Ishikawa (cell line): ENCODE measurements around the gene KRT82.

Experiments used
- CEBPB ChIP-seq: IDR thresholded peaks from 2 replicates; pipeline ENCODE4 v1.6.1; 2012
- CREB1 ChIP-seq: IDR thresholded peaks from 2 replicates; pipeline ENCODE4 v1.6.1; 2012; ENCODE audit warnings: low read depth
- EP300 ChIP-seq: IDR thresholded peaks from 2 replicates; pipeline ENCODE4 v1.6.1; 2012; ENCODE audit warnings: borderline replicate concordance
- ZBTB7A ChIP-seq: IDR thresholded peaks from 2 replicates; pipeline ENCODE4 v1.6.1; 2012; ENCODE audit warnings: low read depth
- TF ChIP-seq, protein P1 (sequence below): IDR thresholded peaks from 2 replicates; pipeline ENCODE4 v1.6.1; 2012; ENCODE audit warnings: low read depth, mild to moderate bottlenecking

DNA sequence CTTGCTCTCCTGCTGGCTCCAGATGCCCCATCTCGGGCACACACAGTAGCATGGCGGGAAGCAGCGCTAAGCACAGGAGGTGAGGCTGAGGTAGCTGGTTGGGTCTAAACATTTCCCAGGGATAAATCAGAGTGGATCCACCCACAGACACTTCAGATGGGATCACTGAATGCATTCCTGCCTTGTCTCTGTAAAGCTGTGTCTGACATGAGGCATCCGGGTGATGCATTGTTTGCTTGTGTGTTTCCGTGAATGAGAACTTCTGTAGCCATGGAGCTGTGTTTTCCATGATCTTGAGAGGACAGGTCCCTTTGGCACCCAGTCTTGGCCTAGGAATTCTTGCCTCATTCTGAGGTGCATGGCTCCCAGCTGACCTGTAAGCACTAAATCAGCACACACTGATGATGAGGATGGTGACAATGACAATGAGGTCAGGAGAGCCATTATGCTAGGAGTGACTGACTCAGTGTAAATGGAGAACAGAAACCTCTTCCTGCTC is 34.7 kb upstream of the KRT82 start:
- TF ChIP-seq CEBPB, result no peak
- TF ChIP-seq CREB1, result no peak
- TF ChIP-seq, protein P1, sequence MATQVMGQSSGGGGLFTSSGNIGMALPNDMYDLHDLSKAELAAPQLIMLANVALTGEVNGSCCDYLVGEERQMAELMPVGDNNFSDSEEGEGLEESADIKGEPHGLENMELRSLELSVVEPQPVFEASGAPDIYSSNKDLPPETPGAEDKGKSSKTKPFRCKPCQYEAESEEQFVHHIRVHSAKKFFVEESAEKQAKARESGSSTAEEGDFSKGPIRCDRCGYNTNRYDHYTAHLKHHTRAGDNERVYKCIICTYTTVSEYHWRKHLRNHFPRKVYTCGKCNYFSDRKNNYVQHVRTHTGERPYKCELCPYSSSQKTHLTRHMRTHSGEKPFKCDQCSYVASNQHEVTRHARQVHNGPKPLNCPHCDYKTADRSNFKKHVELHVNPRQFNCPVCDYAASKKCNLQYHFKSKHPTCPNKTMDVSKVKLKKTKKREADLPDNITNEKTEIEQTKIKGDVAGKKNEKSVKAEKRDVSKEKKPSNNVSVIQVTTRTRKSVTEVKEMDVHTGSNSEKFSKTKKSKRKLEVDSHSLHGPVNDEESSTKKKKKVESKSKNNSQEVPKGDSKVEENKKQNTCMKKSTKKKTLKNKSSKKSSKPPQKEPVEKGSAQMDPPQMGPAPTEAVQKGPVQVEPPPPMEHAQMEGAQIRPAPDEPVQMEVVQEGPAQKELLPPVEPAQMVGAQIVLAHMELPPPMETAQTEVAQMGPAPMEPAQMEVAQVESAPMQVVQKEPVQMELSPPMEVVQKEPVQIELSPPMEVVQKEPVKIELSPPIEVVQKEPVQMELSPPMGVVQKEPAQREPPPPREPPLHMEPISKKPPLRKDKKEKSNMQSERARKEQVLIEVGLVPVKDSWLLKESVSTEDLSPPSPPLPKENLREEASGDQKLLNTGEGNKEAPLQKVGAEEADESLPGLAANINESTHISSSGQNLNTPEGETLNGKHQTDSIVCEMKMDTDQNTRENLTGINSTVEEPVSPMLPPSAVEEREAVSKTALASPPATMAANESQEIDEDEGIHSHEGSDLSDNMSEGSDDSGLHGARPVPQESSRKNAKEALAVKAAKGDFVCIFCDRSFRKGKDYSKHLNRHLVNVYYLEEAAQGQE, result no peak
- TF ChIP-seq ZBTB7A, result no peak
- no peak for TF ChIP-seq EP300
